Measurements from ENCODE around the gene HOXD13. TPM values are rescaled to one million over a fixed set of nuclear protein-coding genes. Genes with fewer than 3 reads are reported as not detected.
A peak's percentile ranks its signal among the peaks of the same experiment; 100 is the strongest.

HOXD13 gene
- total RNA-seq = not detected
- long read RNA-seq = 0 reads

DNA sequence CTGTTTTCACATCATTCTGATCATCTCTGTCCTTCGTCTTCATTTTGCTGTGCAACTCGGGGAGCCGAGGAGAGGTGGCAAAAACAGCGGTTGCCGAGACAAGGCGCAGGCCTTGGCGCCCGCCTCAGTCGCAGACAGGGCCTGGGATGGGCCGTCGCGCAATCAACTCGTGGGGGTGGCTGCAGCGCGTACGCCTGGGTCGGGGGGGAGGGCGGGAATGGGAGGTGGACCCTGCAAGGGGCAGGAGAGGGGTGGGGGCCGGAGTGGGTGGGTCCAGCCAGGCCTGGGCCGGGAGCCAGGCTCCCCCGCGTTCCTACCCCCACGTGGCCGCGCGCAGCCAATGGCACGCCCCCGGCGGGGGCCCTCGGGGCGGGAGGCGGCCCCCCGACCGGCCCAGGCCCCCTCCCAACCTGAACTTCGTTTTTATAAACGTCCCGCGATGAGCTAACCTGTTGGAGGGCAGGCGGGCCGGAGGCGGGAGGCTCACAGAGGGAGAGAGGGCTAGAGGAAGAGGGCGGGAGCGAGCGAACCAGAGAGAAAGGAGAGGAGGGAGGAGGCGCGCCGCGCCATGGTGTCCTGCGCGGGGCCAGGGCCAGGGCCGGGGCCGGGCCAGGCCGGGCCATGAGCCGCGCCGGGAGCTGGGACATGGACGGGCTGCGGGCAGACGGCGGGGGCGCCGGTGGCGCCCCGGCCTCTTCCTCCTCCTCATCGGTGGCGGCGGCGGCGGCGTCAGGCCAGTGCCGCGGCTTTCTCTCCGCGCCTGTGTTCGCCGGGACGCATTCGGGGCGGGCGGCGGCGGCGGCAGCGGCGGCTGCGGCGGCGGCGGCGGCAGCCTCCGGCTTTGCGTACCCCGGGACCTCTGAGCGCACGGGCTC lies at the start of gene HOXD13:
HOXD13 (plus strand) TSS at position 452 of the 875 bp plus-strand sequence; CDS start at position 622, 170 bp downstream.
- ATAC-seq = peak in 1 of 2 donors; percentile 17
- intact Hi-C loops (cut with DNase I) = no loop called here
- no peak for DNase-seq

DNA sequence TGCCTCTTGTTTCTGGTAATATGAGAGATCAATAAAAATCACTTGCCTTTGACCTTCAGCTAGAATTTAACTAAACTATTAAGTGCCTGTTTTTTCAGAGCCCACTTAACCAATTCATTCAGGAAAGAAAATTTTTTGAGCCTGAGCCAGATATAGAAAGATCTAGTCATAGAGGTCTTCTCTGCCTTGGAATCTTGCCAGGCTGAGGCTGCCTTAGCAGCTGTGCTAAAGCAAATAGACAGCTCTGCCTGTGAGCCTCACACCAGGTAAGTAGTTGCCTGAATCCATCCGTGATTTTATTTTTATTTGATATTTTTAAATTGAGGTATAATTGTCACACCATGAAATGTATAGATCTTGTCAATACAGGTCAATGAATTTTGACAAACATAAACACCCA lies 36.1 kb upstream of the HOXD13 start:
- intact Hi-C loops (cut with DNase I) = no loop called here
- ATAC-seq = no peak
- no peak for DNase-seq

DNA sequence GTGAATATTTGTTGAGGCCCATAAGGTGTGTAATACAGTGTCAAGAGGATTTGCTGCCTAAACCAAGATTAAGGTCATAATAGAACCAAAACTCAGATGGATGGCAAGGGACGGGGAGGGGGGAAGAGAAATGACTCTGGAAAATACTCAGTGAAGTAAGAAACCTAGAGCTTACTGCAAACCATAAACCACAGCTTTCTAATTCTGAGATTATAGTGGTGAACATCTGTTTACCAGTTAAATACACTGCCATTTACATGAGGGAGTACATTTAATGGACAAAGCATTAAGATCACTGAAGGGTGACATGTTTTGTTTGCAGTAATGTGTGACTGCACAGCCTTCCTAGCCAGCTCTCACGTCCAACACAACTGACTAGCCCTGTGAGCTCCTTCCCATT lies 28.6 kb upstream of the HOXD13 start:
- intact Hi-C loops (cut with DNase I) = no loop called here
- DNase-seq (no peak), ATAC-seq (no peak)

DNA sequence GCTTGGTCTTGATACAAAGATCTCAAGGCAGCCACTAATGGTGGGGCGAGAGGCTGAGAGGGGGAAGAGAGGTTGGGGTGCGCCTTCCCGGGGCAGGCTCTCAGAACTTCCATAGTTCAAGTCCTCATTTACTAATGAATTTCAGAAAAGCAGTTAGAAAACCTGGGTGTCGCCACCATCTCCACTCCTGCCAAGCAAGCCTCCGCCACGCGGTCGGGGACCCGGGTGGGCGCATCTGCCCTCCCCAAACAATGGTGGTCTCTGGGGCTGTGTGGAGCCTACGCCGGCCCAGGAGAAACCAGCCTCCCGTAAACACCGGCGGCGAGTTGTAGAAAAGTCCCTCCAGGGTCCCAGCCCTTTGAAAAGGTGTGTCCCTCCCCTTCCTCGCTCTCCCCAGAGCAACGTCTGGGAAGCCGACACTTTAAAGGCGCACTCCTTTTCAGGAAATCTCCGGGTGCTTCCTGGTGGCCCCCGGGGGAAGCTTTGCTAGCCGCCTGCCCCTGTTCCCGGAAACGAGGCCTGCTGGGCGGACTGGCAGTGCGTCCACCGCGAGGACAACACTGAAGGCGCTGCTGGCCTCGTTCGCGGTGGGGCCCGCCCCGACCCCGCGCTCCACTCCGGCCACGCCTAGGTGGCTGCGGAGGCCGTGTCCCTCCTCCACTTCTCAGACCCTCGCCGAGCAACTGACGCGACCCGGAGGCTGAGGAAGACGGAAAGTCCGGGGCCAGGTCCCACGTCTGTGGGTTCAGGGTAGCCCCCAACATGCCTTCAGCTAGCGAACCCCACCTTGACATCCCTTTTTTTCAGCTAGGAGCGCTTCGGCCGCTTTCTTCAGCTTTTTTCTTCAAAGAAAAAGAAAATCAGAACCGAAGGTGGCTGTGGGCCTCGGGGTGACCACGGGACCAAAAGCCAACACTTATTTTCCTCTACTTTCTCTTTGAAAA lies 25.6 kb upstream of the HOXD13 start:
- DNase-seq (no peak), ATAC-seq (no peak)
- intact Hi-C loops (cut with DNase I) = no loop called here

DNA sequence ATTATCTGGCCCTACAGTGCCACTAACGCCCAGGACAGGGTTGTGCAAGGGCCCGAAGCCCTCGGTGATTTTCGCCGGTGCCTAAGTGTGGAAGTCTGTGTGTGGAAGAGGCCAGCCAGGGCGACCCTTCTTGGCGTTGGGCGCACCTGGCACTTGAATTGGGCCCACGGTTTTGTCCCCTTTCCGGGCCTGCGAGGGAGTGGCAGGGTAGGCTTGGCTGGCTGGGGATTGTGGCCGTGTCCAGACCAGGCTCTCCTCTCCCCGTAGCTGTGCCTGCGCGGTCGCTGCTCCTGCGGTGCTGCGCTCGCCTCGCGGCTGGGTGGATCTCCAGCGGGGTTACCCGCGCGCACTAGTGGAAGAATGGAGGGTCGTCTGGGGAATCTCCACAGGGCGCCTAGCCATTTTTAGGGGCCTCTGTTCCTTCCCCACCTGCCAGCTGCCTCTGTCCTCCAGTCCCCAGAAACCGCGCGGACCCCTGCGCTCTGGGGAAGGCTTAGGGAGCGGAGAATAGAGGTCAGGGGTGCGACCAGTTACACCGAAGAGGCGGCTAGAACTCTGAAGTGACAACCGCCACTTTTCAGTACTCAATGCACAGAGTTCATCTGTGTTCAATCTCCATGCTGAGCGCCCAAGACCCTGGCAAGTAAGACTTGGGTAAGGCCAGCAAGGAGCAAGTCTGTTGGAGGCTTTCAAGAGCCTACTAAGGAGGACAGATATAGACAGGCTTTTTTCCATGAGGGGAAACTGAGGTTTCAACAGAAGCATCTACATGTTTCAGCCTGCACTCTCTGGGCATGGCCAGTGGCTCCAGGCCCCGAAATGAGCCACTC lies 24.7 kb upstream of the HOXD13 start:
- ATAC-seq = peak in 1 of 2 donors; percentile 38
- intact Hi-C loops (cut with DNase I) = no loop called here
- no peak for DNase-seq

DNA sequence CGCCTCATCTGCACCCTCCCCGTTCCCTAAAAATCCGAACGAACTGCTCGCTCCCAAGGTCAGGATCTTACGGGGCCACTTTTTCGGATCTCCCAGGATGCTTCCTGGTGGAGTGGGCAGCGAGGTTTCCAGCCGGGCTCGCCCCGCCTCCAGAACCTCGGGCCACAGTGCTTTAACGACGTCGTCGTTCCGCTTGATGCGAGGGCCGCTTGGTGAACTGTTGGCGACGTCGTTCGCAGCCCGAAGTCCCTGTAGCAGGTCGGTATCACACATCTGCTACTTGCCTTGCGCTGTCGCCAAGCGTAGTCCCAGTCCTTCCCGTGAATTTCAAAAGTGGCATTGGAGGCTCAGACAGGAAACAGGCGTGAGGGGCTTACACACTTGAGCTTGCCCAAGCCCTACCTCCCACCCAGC lies 24.1 kb upstream of the HOXD13 start:
- DNase-seq (no peak), ATAC-seq (no peak)
- intact Hi-C loops (cut with DNase I) = no loop called here

DNA sequence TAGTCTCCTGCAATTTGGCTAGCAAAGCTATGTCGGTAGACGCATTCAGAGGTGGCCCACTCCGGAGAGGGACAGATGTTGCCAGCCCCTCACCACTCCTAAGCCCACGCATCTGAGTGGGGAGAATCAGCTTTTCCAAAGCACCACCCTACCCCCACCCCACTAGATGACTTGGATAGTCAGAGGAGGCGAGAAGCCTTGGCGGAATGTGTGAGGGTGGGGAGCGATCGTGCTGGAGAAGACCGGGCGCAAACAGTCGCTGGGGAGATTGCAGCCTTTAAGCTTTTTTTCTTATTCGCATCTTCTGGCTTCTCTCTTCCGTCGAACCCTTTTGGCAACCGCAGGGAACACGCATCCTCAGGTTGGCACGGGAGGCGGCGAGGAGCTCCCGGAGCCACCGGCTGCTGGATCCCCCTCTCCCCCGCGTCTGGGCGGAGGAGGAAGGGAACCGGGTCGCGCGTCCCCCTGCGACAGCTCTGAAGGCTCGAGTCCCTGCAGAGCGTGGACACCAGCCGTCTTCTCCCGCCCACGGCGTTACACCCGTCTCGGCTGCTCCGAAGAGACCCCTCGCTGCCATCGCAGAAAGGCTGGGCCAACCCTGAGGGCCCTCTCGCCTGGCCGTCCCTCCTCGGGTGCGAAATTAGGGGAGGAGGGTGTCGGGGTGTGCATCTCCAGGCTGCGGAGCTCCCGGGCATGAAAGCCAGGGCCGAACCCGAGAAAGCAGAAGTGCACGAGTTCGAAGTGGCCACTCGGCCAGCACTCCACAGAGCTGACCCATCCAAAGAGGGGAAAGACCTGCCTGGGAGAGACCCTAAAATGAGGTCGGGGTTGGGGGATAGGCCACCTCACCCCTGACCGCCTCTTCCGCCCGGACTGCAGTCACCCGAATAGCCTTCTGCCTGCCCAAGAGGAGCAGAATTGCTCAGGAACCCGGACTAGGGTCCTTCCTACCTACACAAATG lies 20.9 kb upstream of the HOXD13 start:
- ATAC-seq = no peak
- intact Hi-C loops (cut with DNase I) = no loop called here
- DNase-seq = no peak

DNA sequence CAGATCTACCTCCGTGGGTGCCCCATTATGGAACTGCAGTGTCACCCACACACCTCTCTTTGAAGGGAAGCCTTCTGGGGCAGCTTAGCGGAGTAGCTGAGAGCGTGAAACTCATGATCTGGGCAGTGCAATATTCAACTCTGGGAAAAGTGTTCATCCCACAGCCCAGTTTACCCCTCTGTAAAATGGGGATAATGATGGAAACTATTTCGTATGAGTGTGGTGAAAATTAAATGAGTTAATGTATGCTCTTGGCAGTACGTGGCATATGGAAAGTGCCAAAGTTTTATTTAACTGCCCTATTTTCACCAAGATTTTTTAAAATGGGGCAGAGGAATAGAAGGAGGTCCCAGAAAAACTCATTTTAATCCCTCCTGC lies 20.2 kb upstream of the HOXD13 start:
- intact Hi-C loops (cut with DNase I) = no loop called here
- DNase-seq (no peak), ATAC-seq (no peak)

DNA sequence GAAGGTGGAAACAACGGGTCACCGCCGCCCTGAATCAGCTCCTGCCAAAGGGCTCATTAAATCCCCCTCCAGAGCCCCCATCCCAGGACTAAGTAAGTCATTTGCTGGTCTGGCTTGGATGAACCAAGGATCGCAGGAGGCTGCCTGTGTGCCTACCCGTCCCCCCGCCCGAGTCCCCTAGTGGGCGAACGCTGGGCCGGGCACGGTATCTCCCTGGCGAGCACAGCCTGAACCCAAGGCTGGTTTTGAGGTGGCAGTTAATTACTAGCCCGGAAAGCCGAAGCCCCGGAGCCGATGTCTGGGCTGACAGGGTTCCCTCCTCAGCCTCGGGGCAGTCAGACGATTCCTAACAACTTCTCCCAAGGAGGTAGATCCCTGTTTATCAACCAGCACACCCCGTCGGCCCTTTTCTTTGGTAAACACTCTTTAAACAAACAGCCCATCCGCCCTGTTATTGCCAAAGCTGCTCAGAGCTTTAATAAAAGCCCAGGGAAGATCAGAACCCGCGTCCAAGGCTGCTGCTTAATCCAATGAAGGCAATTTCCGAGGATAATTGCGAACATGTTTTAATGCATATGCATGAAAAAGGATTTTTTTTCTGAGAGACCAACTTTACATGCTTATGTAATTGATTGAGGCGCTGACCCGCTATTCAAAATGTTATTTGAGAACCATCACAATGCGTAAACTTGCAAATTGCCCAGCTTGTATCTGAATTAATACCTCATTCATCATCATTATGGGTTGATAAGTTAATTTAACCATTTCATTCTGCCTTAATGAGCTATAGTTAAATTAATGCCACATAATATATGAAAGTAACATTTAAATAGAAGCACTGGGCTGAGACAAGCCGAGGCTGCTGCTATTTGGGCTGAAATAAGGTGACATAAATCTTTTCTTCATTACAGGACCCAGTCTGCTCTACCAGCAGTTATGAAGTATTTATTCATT lies 19.3 kb upstream of the HOXD13 start:
- DNase-seq = no peak
- intact Hi-C loops (cut with DNase I) = no loop called here
- no peak for ATAC-seq

DNA sequence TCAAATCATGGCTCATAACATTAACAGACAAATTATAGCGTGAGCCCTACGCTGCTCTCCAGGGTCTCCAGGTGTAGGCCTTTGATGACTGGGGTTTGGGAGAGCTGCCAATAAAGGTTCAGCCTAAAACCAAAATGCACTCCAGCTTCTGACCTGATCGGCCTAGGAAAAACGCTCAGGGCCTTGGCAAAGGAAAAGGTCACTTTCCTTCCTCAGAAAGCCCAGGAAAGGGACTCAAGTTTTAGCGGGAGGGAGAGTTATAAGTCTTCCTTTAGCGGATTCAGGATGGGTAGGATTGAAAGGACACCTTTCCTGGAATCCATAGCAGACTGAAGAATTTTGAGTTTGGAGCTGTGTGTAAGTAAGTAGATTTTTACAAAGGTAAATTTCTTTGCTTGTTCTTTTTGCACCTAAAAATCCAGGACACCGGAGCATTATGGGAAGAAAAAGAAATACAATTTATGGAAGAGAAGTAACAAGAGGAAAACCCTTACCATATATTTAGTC lies 17.5 kb upstream of the HOXD13 start:
- no peak for ATAC-seq
- intact Hi-C loops (cut with DNase I) = no loop called here
- DNase-seq = no peak

DNA sequence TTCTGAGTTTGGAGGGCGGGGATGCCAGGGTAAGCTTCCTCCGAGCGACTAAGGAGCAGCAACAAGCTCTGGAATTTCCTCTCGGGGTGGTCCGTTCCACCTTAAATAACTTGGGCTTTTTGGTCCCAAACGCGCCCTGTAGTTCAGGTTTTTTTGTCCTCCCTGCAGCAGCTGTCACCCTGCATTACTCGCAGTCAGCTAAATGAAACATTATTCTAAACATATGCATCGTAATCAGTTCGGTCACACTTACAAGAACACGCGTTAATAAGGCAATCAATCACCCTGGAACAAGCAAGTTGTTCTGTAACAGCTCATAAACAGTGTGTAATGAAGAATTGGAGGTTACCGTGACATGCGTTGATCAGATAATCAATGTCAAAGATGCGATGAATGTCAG lies 17.0 kb upstream of the HOXD13 start:
- intact Hi-C loops (cut with DNase I) = no loop called here
- no peak for ATAC-seq
- DNase-seq = no peak

DNA sequence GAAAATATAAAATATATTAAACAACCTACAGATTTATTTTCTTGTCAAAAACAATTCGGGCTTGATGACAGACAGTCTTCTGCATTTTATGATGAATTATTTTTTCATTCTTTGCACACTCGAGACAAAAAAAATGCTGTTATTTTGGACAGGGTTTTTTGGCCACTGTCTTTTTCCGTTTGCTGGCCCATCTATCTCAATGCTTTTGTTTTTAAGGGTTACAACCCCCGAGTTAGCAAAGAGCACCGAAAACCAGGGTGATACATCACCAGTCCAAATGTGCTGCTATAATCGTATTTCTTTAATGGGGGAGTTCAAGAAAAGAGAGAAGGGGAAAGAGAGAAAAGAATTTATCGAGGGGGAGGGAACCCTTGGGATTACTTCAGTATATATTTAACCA lies 16.5 kb upstream of the HOXD13 start:
- DNase-seq (no peak), ATAC-seq (no peak)
- intact Hi-C loops (cut with DNase I) = no loop called here

DNA sequence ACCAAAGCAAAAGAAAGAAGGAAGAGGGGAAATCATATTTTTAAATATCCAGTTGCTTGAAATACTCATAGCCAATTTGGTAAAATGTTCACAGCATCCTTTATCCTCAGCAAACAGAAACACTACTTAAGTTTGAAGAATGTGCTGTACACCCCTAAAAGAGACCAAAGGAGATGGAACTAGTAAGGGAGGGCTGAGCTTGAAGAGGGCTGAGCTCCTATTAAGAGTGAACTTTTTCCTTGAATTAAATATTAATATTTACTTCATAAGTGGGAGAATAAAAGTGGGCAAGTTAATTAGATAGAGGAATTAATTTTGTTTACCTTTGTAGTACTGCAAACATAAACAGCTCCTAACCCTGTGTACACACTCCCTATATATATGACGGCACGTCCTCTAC lies 15.7 kb upstream of the HOXD13 start:
- ATAC-seq (no peak), DNase-seq (no peak)
- intact Hi-C loops (cut with DNase I) = no loop called here

DNA sequence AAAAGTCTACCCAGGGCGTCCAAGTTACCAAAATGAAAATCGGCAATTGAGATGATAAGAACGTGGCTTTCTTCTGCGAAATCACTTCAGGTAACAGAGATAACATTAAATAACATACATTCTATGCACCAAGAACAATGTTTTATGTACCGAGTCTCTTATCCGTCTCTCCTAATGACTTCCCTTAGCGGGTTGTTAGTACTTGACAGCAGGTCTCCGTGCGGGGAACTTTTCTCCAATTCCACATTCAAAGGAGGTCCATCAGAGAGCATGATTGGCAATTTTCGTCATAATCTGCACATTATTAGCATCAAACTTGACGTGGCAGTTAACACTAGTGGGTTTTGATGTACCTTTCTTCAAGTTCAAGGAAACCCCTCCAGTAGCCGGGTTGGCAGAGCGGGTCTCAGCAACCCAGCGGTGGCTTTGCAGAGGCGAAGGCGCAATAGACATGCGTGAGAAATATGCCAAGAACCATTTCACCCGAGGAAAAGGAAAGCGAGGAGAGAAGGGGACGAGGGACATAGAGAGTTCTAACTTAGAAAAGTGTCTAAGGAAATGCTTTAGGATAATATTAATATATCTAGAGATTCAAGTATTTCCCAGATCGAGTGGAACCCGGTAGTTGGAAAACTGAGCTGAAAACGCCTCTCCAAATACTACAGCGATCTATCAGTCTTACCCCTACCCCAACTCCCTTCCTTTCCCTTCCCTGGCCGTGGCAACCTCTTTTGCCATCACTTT lies 13.8 kb upstream of the HOXD13 start:
- no peak for ATAC-seq
- intact Hi-C loops (cut with DNase I) = no loop called here
- DNase-seq = no peak

DNA sequence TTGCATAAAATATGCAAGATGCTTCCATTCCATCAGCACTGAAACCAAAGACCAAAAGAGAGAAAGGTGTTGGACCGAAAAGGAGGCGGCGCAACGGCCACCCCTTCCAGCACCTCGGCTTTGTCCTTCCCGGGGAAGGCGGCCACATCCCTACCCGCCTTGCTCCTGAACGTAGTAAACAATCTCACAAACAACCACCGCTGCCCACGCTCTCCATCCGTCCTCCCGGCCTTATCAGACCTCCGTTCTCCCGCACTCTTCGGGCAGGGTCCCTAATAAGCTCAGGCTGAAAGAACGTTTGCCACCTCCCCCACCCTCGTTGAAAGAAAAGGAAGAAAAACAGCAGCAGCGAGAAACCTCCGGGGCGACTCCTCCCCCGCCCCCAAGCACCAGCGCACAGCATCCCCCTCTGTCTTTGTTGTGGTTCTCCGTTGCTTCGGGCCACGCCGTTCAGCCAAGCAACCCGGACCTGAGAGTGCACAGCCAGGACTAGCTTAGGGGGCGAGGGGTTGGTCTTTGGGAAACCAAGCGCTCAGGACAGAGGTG lies 13.2 kb upstream of the HOXD13 start:
- DNase-seq (no peak), ATAC-seq (no peak)
- intact Hi-C loops (cut with DNase I) = no loop called here

Measured in left cardiac atrium (tissue), 4 donors.